Psoas muscle (tissue), 8 donors: ENCODE measurements around the gene PDF. TPM values are rescaled to one million over a fixed set of nuclear protein-coding genes. Genes with fewer than 3 reads are reported as not detected.
"Not testable (repeated sequence)": the region's sequence is repeated elsewhere in the genome, so short reads cannot be mapped to it uniquely, and the experiment has no call there.

Source experiments
- ATAC-seq, 4 donors: fragments of 200-7000 bp; cut with Tn5 transposase; one replicate each; pipeline ENCODE4 v1.9.1; 2020; ENCODE audit warnings: moderate library complexity in 3 of 4, mild to moderate bottlenecking in 2 of 4
- DNase-seq, 2 donors: peaks; one replicate each; pipeline ENCODE4 v3.0.0-alpha.2; 2020
- H3K27ac ChIP-seq: fragments of 200-600 bp; one replicate; pipeline ENCODE4 v1.8.0; 2022
- H3K27me3 ChIP-seq, 3 donors: fragments of 200-600 bp in 1 of 3; one replicate each; pipeline versions ENCODE4 v1.6.1 to v1.8.0; 2013 to 2022; ENCODE audit warnings: low read length in 2 of 3, mild to moderate bottlenecking in 2 of 3, moderate library complexity in 1 of 3; ENCODE audit not compliant: insufficient read depth in 3 of 3
- H3K36me3 ChIP-seq, 2 donors: fragments of 200-600 bp in 1 of 2; one replicate each; pipeline versions ENCODE4 v1.6.1 to v1.8.0; 2013 to 2022; ENCODE audit warnings: low read depth in 1 of 2, mild to moderate bottlenecking in 1 of 2, moderate library complexity in 1 of 2; ENCODE audit not compliant: insufficient read depth in 1 of 2
- H3K4me1 ChIP-seq: fragments of 200-600 bp; one replicate; pipeline ENCODE4 v1.8.0; 2022
- H3K4me3 ChIP-seq: fragments of 200-600 bp; one replicate; pipeline ENCODE4 v1.8.0; 2022; ENCODE audit warnings: mild to moderate bottlenecking
- H3K9me3 ChIP-seq: fragments of 200-600 bp; one replicate; pipeline ENCODE4 v1.8.0; 2022
- WGBS, 3 donors: extraction: QIAGEN DNeasy Blood & Tissue Kit; methylation state at CpG; one replicate each; pipeline versions ENCODE4 v1.1.6 to v1.1.7; 2013; 5-methylcytosine and 5-hydroxymethylcytosine counted together
- intact Hi-C, 2 donors: fragments of 100-400 bp; cut with DNase I; formaldehyde crosslinking; loops; one replicate each; pipeline versions ENCODE4 v1.11.0 to v1.14.2; 2022
- polyA plus RNA-seq, 3 donors: library from polyadenylated mRNA; stranded (reverse); fragments of 200-250 nt; gene quantifications; one replicate each; pipeline ENCODE4 v1.2.3, GENCODE V29; 2013
- total RNA-seq, 4 donors: library from RNA; stranded (reverse); fragmentation: NEBNext Ultra II Directional in 2 of 4; extraction: Animal tissue kit (Norgen Biotek cat#: 25700) in 2 of 4; gene quantifications; one replicate each; pipeline versions ENCODE4 v1.2.1 to v1.2.4, GENCODE V29; 2021 to 2023
- TF ChIP-seq, protein P1 (sequence below): fragments of 200-600 bp; IDR thresholded peaks from one replicate; pipeline ENCODE4 v1.8.0; 2022; ENCODE audit warnings: antibody characterized with exemption
- donor health status: healthy with polysubstance abuse.
- donor health status: DM: no; HTN: no; CAD: no; lungs with moderate emphysema.
- donor health status: Bipolar disorder and iron deficiency.
- donor health status: healthy.
- donor health status: DM: yes; HTN: yes; CAD: no.
- donor health status: DM: no; HTN: no; CAD: no.
- donor health status: DM: no; HTN: no; CAD: no.
- donor health status: DM: yes; HTN: yes; CAD: no.

Gene PDF
- total and polyA plus RNA-seq, 7 donors: 6.8 to 19.8 (median 9.6) TPM

DNA sequence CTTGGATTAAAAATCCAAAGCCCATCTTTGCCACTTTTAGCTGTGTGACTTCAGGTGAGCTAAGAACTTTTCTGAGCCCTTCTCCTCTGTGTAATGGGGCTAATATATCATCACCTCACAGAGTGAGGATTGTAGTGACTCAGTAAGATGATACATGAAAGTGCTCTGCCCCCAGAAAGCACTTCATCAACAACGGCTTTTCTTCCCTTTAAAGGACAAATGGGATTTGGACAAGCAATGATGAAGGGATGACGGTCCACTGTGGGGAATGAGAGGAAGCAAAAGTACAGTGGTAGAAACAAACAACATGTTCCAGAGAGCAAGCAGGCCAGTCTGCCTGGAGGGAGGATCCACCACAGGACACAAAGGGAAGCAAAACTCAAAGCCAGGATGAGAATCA, 35.5 kb upstream of the PDF start:
- Histone ChIP-seq H3K27ac (no peak overlapping the region), H3K27me3 (no peaks in the 10 kb centered on the region), H3K4me1 (no peaks in the 10 kb centered on the region), H3K4me3 (no peak overlapping the region), H3K9me3 (no peaks in the 10 kb centered on the region), H3K36me3 (peaks cover 8 to 87% of the 10 kb centered on the region in 2 donors)
- DNase-seq (no peak), ATAC-seq (no peak)
- intact Hi-C loops: no loop called here
- 76 to 83% (median 83%) methylated on average over 2 of the region's 2 CpGs for WGBS, 3 donors
- TF ChIP-seq, protein P1, sequence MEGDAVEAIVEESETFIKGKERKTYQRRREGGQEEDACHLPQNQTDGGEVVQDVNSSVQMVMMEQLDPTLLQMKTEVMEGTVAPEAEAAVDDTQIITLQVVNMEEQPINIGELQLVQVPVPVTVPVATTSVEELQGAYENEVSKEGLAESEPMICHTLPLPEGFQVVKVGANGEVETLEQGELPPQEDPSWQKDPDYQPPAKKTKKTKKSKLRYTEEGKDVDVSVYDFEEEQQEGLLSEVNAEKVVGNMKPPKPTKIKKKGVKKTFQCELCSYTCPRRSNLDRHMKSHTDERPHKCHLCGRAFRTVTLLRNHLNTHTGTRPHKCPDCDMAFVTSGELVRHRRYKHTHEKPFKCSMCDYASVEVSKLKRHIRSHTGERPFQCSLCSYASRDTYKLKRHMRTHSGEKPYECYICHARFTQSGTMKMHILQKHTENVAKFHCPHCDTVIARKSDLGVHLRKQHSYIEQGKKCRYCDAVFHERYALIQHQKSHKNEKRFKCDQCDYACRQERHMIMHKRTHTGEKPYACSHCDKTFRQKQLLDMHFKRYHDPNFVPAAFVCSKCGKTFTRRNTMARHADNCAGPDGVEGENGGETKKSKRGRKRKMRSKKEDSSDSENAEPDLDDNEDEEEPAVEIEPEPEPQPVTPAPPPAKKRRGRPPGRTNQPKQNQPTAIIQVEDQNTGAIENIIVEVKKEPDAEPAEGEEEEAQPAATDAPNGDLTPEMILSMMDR: no peak

DNA sequence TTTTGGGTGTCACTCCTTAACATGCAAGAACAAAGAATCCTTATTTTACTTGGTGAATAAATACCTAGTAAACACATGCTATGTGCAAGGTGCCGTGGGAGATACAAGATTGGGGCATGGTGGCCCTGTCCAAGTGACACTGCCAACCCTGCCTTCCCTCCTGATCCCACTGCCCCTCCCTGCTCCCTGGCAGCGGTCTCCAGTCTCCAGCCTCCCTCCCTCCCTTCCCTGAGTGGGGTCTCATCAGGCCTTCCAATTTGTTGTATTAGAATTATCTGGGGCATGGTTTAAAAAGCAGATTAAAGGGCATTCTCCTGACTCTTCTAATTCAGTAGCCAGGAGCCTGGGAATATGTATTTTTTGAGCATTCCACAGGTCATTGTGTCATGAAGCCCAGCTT, 33.7 kb upstream of the PDF start:
- no peak overlapping the region for H3K4me3 ChIP-seq
- no peaks in the 10 kb centered on the region for H3K4me1 ChIP-seq
- no peak overlapping the region for H3K27ac ChIP-seq
- no peak for ATAC-seq
- intact Hi-C loops: no loop called here
- DNase-seq: no peak
- peaks cover 8 to 82% of the 10 kb centered on the region in 2 donors for H3K36me3 ChIP-seq
- no peaks in the 10 kb centered on the region for H3K9me3 ChIP-seq
- TF ChIP-seq, protein P1: no peak
- 77 to 91% (median 83%) methylated on average over 2 of the region's 2 CpGs for WGBS, 3 donors
- no peaks in the 10 kb centered on the region for H3K27me3 ChIP-seq

DNA sequence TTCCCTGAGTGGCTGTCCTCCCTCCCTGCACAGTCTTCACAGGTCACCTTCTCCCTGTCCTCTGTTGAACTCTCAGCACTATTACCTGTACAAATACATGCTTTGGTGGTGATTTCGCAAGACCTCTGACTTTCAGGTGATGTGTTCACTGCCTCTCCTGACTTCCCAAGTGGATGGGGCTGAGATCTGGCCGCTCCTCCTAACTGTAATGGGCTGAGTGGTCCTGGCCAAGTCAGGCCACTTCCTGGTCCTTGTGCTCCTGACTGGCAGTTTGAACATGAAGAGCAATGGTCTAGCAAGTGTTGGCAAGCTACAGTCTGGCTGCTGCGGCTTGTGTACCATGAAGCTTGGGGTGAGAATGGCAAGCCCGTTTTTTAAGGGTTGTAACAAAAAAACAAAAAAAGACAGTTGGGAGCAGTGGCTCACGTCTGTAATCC, 32.9 kb upstream of the PDF start:
- ATAC-seq: peak in 1 of 4 donors; percentile 41

DNA sequence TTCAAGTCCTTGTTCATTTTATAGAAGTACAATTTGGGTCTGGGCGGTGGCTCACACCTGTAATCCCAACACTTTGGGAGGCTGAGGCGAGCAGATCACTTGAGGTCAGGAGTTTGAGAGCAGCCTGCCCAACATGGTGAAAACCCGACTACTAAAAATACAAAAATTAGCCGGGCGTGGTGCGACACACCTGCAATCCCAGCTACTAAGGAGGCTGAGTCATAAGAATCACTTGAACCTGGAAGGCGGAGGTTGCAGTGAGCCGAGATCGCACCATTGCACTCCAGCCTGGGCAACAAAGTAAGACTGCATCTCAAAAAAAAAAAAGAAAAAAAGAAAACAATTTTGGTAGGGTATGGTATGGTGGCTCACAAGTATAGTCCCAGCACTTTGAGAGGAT, 29.7 kb upstream of the PDF start:
- H3K27me3 ChIP-seq, H3K27ac ChIP-seq, intact Hi-C loops, H3K9me3 ChIP-seq, H3K4me3 ChIP-seq, DNase-seq, ATAC-seq: not testable (repeated sequence)
- WGBS, 3 donors: 96 to 97% (median 97%) methylated on average over 9 of the region's 9 CpGs
- H3K36me3 ChIP-seq: peaks cover 2 to 52% of the 10 kb centered on the region in 2 donors
- peaks cover 13% of the 10 kb centered on the region for H3K4me1 ChIP-seq

More for the DNA sequence above, 32.9 kb upstream of the PDF start:
- Histone ChIP-seq H3K27me3 (no peaks in the 10 kb centered on the region), H3K4me3 (no peak overlapping the region), H3K27ac (no peak overlapping the region), H3K4me1 (no peaks in the 10 kb centered on the region), H3K36me3 (peaks cover 7 to 74% of the 10 kb centered on the region in 2 donors), H3K9me3 (no peaks in the 10 kb centered on the region)
- WGBS, 3 donors: 84 to 92% (median 89%) methylated on average over 5 of the region's 5 CpGs
- intact Hi-C loops: no loop called here
- TF ChIP-seq, protein P1: no peak
- DNase-seq: no peak

DNA sequence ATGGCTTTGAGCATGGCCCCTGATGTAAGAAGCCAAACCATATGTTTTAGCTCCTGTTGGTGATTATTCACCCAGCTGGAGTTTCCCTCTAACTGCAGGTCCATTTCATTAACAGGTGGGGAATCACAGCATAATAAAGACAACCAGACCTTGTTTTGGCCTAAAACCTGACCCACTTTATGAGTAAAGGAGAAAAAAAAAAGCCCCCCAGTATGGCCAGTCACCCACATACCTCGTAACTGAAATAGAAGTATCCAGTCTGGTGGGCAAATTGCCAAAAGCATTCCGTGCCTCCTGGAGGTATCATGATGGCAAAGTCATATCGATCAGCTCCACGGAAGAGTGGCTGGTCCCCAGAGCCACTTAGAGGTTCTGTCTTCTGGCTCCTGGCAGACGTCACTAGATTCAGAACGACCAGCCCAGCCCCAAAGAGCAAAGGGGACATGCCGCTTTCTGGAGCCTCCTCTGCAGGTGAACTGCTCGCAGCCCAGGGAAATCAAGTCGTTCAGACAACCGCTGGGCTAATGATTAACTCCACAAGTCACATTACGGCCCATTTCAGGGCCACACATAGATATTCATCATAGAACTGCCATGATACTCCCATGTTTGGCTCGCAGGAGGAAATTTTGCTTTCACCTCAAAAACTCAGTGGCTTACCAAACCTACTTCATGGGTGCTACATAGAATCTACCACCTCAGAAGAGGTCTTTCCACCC, 21.1 kb upstream of the PDF start, which contains the start of gene TMED6:
Gene TMED6, minus strand, starts transcription at position 478 of the 719 bp plus-strand sequence. Its CDS starts 33 bp downstream, at position 445.
- Histone ChIP-seq H3K36me3 (peaks cover 2 to 65% of the 10 kb centered on the region in 2 donors), H3K9me3 (no peaks in the 10 kb centered on the region), H3K4me1 (peaks cover 5% of the 10 kb centered on the region), H3K4me3 (no peak within 1 kb of the TSS), H3K27me3 (no peaks in the 10 kb centered on the region), H3K27ac (no peak within 1 kb of the TSS)
- intact Hi-C loops: no loop called here
- 82 to 89% (median 85%) methylated on average over 12 of the region's 12 CpGs for WGBS, 3 donors
- DNase-seq (no peak), ATAC-seq (no peak)
- TF ChIP-seq, protein P1: no peak
